ENCODE results near the gene KCNMA1. TPM values are rescaled to one million over a fixed set of nuclear protein-coding genes. Genes with fewer than 3 reads are reported as not detected.

KCNMA1 gene
- total and polyA plus RNA-seq, 2 donors (not counting 1 experiment from before 2014, with no cell fraction given): 0.82 to 3.1 TPM

GRCh38 chr10:77648472-77648871 is 10.9 kb upstream of the KCNMA1 start:
- no peak overlapping the region for H3K27ac Mint-ChIP-seq
- CTCF ChIA-PET: interaction anchor here (0.7 to 18.9 kb wide), 2 partner anchors 9 to 481 kb away, joined by 3 to 523 read pairs; no protein-coding TSS in a partner anchor
- H3K4me3 ChIP-seq (ENCODE audit: control extremely low read depth in 1 of 5, extremely low read depth in 1 of 5, insufficient read depth in 1 of 5, low read depth in 2 of 5, low read length in 4 of 5): no peak overlapping the region

More at GRCh38 chr10:77648472-77648871, 10.9 kb upstream of the KCNMA1 start:
- Histone ChIP-seq H4K20me1 (ENCODE audit: control insufficient read depth, insufficient read depth, low read length, poor library complexity, severe bottlenecking) (no peaks in the 10 kb centered on the region), H3K4me1 (ENCODE audit: control insufficient read depth in 2 of 2, insufficient read depth in 2 of 2, low read length in 2 of 2) (no peaks in the 10 kb centered on the region), H3K36me3 (replicated peaks in 1 of 2; ENCODE audit: control extremely low read depth in 1 of 2, control insufficient read depth in 1 of 2, extremely low read depth in 1 of 2, insufficient read depth in 2 of 2, low read length in 1 of 2) (no peaks in the 10 kb centered on the region), H3K27me3 (replicated peaks in 1 of 4; ENCODE audit: control extremely low read depth in 1 of 4, control insufficient read depth in 3 of 4, insufficient read depth in 4 of 4, low read length in 3 of 4) (no peaks in the 10 kb centered on the region), H3K9ac (ENCODE audit: low read length) (no peak overlapping the region), H2AFZ (ENCODE audit: insufficient read depth, low read depth, low read length, poor library complexity, severe bottlenecking) (no peak overlapping the region), H3K27ac (ENCODE audit: low read length in 2 of 2) (no peak overlapping the region), H3K4me2 (replicated peaks; ENCODE audit: low read depth, low read length, poor library complexity, severe bottlenecking) (no peak overlapping the region), H3K9me3 (ENCODE audit: control extremely low read depth in 1 of 3, control insufficient read depth in 2 of 3, insufficient read depth in 1 of 3, low read length in 2 of 3) (peaks cover 2 to 6% (median 5%) of the 10 kb centered on the region in 3 donors), H3K79me2 (ENCODE audit: control insufficient read depth, insufficient read depth, low read length) (no peaks in the 10 kb centered on the region)
- intact Hi-C loops (cut with micrococcal nuclease): no loop called here
- no peak for DNase-seq
- Mint-ChIP-seq H3K27me3 (no peaks in the 10 kb centered on the region), H3K4me1 (peaks cover 6% of the 10 kb centered on the region), H3K4me3 (no peak overlapping the region), H3K9me3 (ENCODE audit: insufficient read depth) (no peaks in the 10 kb centered on the region)
- POLR2A ChIA-PET: no interaction called here
- TF ChIP-seq EZH2 (IDR thresholded peaks at IDR 0.05; ENCODE audit: borderline replicate concordance, insufficient read depth, low read depth, low read length, poor library complexity, severe bottlenecking) (no peak), CTCF (IDR thresholded peaks at IDR 0.05) (no peak)
- no CpG with 5 or more reads among the region's 1 CpG for WGBS (ENCODE audit: insufficient coverage)
- no peak for ATAC-seq (ENCODE audit: low read depth)

Measured in B cell (primary cell).